PC-9 (cell line): ENCODE data around the gene NECAB2. TPM values are rescaled to one million over a fixed set of nuclear protein-coding genes. Genes with fewer than 3 reads are reported as not detected.
A peak's percentile ranks its signal among the peaks of the same experiment; 100 is the strongest.

Experiments used
- BruUV-seq: library from RNA; stranded (reverse); fragments of 400-500 nt; replicated peaks from 2 replicates; lab custom pipeline; 2021; lab: Mats Ljungman, UMichigan
- CTCF ChIA-PET: fragments of 300-600 bp; sonication (Branson Sonifier 250); formaldehyde crosslinking; loops from one replicate; lab custom pipeline; 2022; ENCODE audit warnings: antibody characterized with exemption; lab: Charles Lee
- POLR2A ChIA-PET: fragments of 300-600 bp; sonication (Branson Sonifier 250); formaldehyde crosslinking; loops from one replicate; lab custom pipeline; 2022; ENCODE audit warnings: antibody characterized with exemption; ENCODE audit not compliant: unreplicated experiment; lab: Charles Lee
- DNase-seq, 2 experiments: peaks; one replicate each; pipeline versions ENCODE4 v3.0.0 to v3.0.0-alpha.2; 2015 to 2022; ENCODE audit warnings: mixed read lengths in 1 of 2
- H2AFZ ChIP-seq: fragments of 200-600 bp; sonication (generic); 2 replicates; pipeline ENCODE4 v1.8.1; 2017; ENCODE audit warnings: antibody characterized with exemption
- H3F3A ChIP-seq: fragments of 200-600 bp; sonication (generic); 2 replicates; pipeline ENCODE4 v1.8.1; 2017; ENCODE audit warnings: antibody characterized with exemption, mild to moderate bottlenecking, low read depth; ENCODE audit not compliant: insufficient read depth
- H3K27ac ChIP-seq: fragments of 200-600 bp; sonication (generic); 2 replicates; pipeline ENCODE4 v1.6.1; 2016; ENCODE audit warnings: mixed run types
- H3K27me3 ChIP-seq: fragments of 200-600 bp; sonication (generic); 2 replicates; pipeline ENCODE4 v1.6.1; 2016; ENCODE audit warnings: low read depth, mixed run types; ENCODE audit not compliant: insufficient read depth
- H3K36me3 ChIP-seq: fragments of 200-600 bp; sonication (generic); 2 replicates; pipeline ENCODE4 v1.6.1; 2016; ENCODE audit warnings: low read depth, mixed run types
- H3K4me1 ChIP-seq: fragments of 200-600 bp; sonication (generic); replicated peaks from 2 replicates; pipeline ENCODE4 v1.6.1; 2016; ENCODE audit warnings: mixed run types; ENCODE audit not compliant: insufficient read depth
- H3K4me2 ChIP-seq: fragments of 200-600 bp; sonication (generic); 2 replicates; pipeline ENCODE4 v1.6.1; 2017; ENCODE audit warnings: mixed run types
- H3K4me3 ChIP-seq: fragments of 200-600 bp; sonication (generic); 2 replicates; pipeline ENCODE4 v1.6.1; 2016; ENCODE audit warnings: mixed run types
- H3K79me2 ChIP-seq: fragments of 200-600 bp; sonication (generic); 2 replicates; pipeline ENCODE4 v1.6.1; 2017; ENCODE audit warnings: low read depth, mixed run types
- H3K9me2 ChIP-seq: fragments of 200-600 bp; sonication (generic); 2 replicates; pipeline ENCODE4 v1.8.1; 2017; ENCODE audit warnings: mild to moderate bottlenecking; ENCODE audit not compliant: insufficient read depth
- H3K9me3 ChIP-seq: fragments of 200-600 bp; sonication (generic); 2 replicates; pipeline ENCODE4 v1.8.1; 2016; ENCODE audit warnings: low read depth; ENCODE audit not compliant: insufficient read depth
- H4K20me1 ChIP-seq: fragments of 200-600 bp; sonication (generic); 2 replicates; pipeline ENCODE4 v1.8.1; 2017; ENCODE audit not compliant: insufficient read depth
- EZH2 ChIP-seq: fragments of 200-600 bp; sonication (generic); IDR thresholded peaks from 2 replicates; pipeline ENCODE4 v1.8.0; 2017; ENCODE audit warnings: antibody characterized with exemption, low read depth
- intact Hi-C: fragments of 100-400 bp; cut with micrococcal nuclease; formaldehyde crosslinking; loops from one replicate; pipeline ENCODE4 v1.10.0; 2022; ENCODE audit not compliant: unreplicated experiment
- total RNA-seq: library from RNA; stranded (reverse); gene quantifications from 2 replicates; pipeline ENCODE4 v1.2.3, GENCODE V29; 2021
- TF ChIP-seq, protein P1 (sequence below): fragments of 200-600 bp; sonication (generic); conservative IDR thresholded peaks from 2 replicates; pipeline ENCODE4 v1.6.1; 2017; ENCODE audit warnings: mixed run types, antibody characterized with exemption, mild to moderate bottlenecking, moderate library complexity

The NECAB2 gene
- total RNA-seq, 1 experiment from 2014 or later: 0.74 TPM

DNA sequence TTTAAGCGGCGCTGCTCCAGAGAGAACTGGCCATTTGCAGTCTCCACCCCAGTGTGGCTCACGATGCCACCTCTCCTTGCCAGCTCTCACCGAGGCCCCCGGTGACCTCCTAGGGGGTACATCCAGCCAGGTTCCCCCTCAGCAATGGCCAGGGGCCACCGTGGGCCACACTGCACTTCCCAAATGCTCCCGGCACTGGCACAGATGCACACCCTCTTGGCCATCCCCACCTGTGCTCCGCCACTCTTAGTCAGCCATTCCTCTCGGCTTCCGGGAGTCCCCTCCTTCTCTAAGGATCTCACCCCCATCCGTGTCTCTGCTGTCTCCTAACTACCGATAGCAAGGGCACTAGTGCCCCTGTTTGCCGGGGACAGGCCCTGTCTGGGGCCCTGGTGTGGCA is 43.4 kb upstream of the NECAB2 start:
- Histone ChIP-seq H3K27me3 (no peaks in the 10 kb centered on the region), H3K9me3 (no peaks in the 10 kb centered on the region), H3K36me3 (no peaks in the 10 kb centered on the region), H2AFZ (no peak overlapping the region), H4K20me1 (no peaks in the 10 kb centered on the region), H3K4me1 (peaks cover 25% of the 10 kb centered on the region), H3K9me2 (no peaks in the 10 kb centered on the region), H3K79me2 (no peaks in the 10 kb centered on the region), H3K4me3 (no peak overlapping the region), H3F3A (peaks cover 22% of the 10 kb centered on the region), H3K4me2 (no peak overlapping the region), H3K27ac (no peak overlapping the region)
- ChIA-PET POLR2A (no interaction called here), CTCF (no interaction called here)
- DNase-seq: no peak
- BruUV-seq: no TSS peak
- no peak for TF ChIP-seq EZH2
- TF ChIP-seq, protein P1, sequence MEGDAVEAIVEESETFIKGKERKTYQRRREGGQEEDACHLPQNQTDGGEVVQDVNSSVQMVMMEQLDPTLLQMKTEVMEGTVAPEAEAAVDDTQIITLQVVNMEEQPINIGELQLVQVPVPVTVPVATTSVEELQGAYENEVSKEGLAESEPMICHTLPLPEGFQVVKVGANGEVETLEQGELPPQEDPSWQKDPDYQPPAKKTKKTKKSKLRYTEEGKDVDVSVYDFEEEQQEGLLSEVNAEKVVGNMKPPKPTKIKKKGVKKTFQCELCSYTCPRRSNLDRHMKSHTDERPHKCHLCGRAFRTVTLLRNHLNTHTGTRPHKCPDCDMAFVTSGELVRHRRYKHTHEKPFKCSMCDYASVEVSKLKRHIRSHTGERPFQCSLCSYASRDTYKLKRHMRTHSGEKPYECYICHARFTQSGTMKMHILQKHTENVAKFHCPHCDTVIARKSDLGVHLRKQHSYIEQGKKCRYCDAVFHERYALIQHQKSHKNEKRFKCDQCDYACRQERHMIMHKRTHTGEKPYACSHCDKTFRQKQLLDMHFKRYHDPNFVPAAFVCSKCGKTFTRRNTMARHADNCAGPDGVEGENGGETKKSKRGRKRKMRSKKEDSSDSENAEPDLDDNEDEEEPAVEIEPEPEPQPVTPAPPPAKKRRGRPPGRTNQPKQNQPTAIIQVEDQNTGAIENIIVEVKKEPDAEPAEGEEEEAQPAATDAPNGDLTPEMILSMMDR: no peak
- intact Hi-C loops: loop anchor here (10.0 kb wide), 1 partner anchor 250 kb away; no protein-coding TSS in a partner anchor

DNA sequence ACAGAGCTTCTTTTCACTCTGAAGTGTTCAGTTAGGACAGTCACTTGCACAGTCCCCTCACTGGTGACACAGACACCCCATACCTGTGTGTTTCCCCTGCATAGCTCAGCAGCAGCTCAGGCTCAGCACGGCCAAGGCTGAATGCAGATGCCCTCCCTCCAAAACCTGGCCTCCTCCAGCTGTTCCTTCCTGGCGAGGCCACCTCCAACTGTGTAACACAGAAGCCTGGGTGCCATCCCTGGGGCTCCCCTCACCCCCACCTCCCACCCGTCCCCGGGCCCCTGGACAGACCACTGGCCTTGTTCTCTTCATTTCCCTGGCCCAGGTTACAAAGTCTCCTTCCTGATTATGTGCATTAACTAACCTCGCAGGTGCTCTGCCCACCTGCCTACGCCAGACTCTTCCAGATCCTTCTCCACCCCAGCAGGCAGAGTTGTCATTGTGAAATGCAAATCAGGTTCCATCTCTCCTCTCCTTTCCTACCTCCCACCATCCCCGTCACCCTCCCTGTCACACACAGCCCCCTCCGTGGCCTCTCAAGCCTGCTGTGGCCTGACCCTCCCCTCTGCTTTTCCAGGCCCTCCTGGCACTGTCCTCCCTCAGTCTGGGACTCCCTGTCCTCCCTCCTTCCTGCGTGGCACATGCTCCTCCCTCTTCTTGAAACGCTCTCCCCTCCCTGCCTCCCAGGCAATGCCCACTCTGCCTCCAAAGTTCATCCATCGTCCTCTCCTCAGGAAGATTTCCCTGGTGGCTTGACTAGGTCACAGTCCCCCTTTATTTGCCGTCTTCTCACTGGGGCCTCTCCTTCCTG is 42.7 kb upstream of the NECAB2 start:
- Histone ChIP-seq H3K27me3 (no peaks in the 10 kb centered on the region), H4K20me1 (no peaks in the 10 kb centered on the region), H3K4me3 (no peak overlapping the region), H3K79me2 (no peaks in the 10 kb centered on the region), H2AFZ (no peak overlapping the region), H3K9me3 (no peaks in the 10 kb centered on the region), H3K36me3 (no peaks in the 10 kb centered on the region), H3K27ac (no peak overlapping the region), H3K4me2 (no peak overlapping the region), H3F3A (peaks cover 22% of the 10 kb centered on the region), H3K4me1 (peaks cover 25% of the 10 kb centered on the region), H3K9me2 (no peaks in the 10 kb centered on the region)
- DNase-seq: no peak
- ChIA-PET POLR2A (no interaction called here), CTCF (no interaction called here)
- no peak for TF ChIP-seq EZH2
- TF ChIP-seq, protein P1: no peak
- BruUV-seq: no TSS peak
- intact Hi-C loops: loop anchor here (10.0 kb wide), 1 partner anchor 250 kb away; no protein-coding TSS in a partner anchor

DNA sequence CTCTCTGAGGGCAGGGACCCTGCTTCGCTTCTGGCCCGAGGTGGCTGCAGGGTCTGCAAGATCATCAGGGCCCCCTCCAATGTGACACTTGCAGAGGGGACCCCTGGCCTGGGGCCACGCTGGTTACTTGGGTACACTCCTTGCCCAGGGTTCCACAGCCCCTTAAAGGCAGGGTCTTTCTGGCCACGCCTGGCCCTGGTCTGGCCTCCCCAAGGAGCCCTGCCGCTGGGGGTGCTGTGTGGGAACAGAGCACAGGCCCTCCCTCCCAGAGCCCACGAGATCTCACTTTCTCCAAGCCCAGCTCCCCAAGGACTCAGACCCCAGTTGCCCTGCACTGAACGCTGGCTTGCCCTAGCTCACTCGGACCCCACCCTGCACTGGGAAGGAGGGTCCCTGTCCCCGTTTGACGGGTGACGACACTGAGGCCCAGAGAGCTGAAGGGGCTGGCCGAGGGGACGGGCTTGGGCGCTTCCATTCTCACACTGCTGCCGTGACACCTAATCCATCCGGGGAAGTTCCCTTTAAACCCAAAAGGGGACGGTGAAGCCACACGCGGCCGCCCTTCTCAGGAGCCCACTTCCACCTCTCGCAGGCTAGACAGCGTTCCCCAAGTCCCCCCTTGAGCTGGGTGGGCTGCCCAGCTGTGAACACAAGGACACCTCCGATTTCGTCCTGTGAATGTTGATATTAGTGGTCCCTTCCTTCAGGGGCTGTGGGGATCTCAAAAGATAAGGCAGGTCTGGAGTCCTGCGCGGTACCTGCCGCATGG is 41.9 kb upstream of the NECAB2 start:
- peaks cover 25% of the 10 kb centered on the region for H3K4me1 ChIP-seq
- no peaks in the 10 kb centered on the region for H4K20me1 ChIP-seq
- peak overlapping the region; percentile 87 for H3K4me2 ChIP-seq
- ChIA-PET POLR2A (interaction anchor here (0.5 to 0.9 kb wide), 5 partner anchors 27 to 814 kb away, joined by 3 to 12 read pairs (median 7); partner anchors contain the start of gene MLYCD), CTCF (interaction anchor here (0.8 to 1.5 kb wide), 6 partner anchors 12 to 140 kb away, joined by 3 to 9 read pairs (median 4); no protein-coding TSS in a partner anchor)
- no TSS peak for BruUV-seq
- H2AFZ ChIP-seq: no peak overlapping the region
- no peak overlapping the region for H3K27ac ChIP-seq
- H3K27me3 ChIP-seq: no peaks in the 10 kb centered on the region
- intact Hi-C loops: loop anchor here (1.0 to 10.0 kb wide), 4 partner anchors 27 to 249 kb away; partner anchors contain the start of gene OSGIN1
- H3K36me3 ChIP-seq: no peaks in the 10 kb centered on the region
- no peaks in the 10 kb centered on the region for H3K9me3 ChIP-seq
- H3K9me2 ChIP-seq: no peaks in the 10 kb centered on the region
- TF ChIP-seq, protein P1: no peak
- no peak for TF ChIP-seq EZH2
- DNase-seq: no peak
- H3K4me3 ChIP-seq: no peak overlapping the region
- H3F3A ChIP-seq: peaks cover 22% of the 10 kb centered on the region
- H3K79me2 ChIP-seq: no peaks in the 10 kb centered on the region
